Colonic mucosa (tissue), 4 donors: Measurements from ENCODE around the gene SOX13. TPM values are rescaled to one million over a fixed set of nuclear protein-coding genes. Genes with fewer than 3 reads are reported as not detected.
A peak's percentile ranks its signal among the peaks of the same experiment; 100 is the strongest.

ENCODE experiments used
- DNase-seq: peaks from one replicate; pipeline ENCODE4 v3.0.0-alpha.2; 2020
- H3K27ac ChIP-seq: fragments of 200-600 bp; one replicate; pipeline ENCODE4 v1.8.0; 2021
- H3K27me3 ChIP-seq: fragments of 200-600 bp; one replicate; pipeline ENCODE4 v1.8.0; 2021
- H3K36me3 ChIP-seq: fragments of 200-600 bp; one replicate; pipeline ENCODE4 v1.8.0; 2021
- H3K4me1 ChIP-seq: fragments of 200-600 bp; one replicate; pipeline ENCODE4 v1.8.0; 2021; ENCODE audit warnings: mild to moderate bottlenecking
- H3K4me3 ChIP-seq: fragments of 200-600 bp; one replicate; pipeline ENCODE4 v1.8.0; 2021
- H3K9ac ChIP-seq, 2 donors: one replicate each; pipeline ENCODE4 v1.7.0; 2013; ENCODE audit warnings: control low read depth in 2 of 2, low read depth in 2 of 2, low read length in 2 of 2
- H3K9me3 ChIP-seq: fragments of 200-600 bp; one replicate; pipeline ENCODE4 v1.8.0; 2021
- CTCF ChIP-seq: fragments of 200-600 bp; IDR thresholded peaks from one replicate; pipeline ENCODE4 v1.8.0; 2022; ENCODE audit warnings: antibody characterized with exemption, mild to moderate bottlenecking
- intact Hi-C: fragments of 100-400 bp; cut with DNase I; formaldehyde crosslinking; loops from one replicate; pipeline ENCODE4 v1.14.1; 2022
- total RNA-seq, 2 donors: library from RNA; stranded (reverse); fragmentation: NEBNext Ultra II Directional in 1 of 2; extraction: Animal tissue kit (Norgen Biotek cat#: 25700) in 1 of 2; gene quantifications; one replicate each; pipeline ENCODE4 v1.2.1, GENCODE V29; 2021
- donor health status: healthy.
- donor health status: DM: no; HTN: no; CAD: no.
- donor health status: DM: no; HTN: no; CAD: no.

Gene SOX13
- total RNA-seq, 2 donors from 2014 or later = 34.9 to 35.1 TPM

GRCh38 chr1:204070895-204071294 is 2.0 kb upstream of the SOX13 start:
- Histone ChIP-seq H3K9me3 (no peaks in the 10 kb centered on the region), H3K27me3 (no peaks in the 10 kb centered on the region), H3K27ac (no peak overlapping the region), H3K36me3 (no peaks in the 10 kb centered on the region), H3K4me3 (no peak overlapping the region), H3K4me1 (no peaks in the 10 kb centered on the region), H3K9ac (no peak overlapping the region)
- no peak for DNase-seq
- intact Hi-C loops = no loop called here
- TF ChIP-seq CTCF = no peak

- no peak for TF ChIP-seq CTCF
- Histone ChIP-seq H3K4me1 (no peaks in the 10 kb centered on the region), H3K36me3 (no peaks in the 10 kb centered on the region), H3K9ac (peak overlapping the region; percentile 83 to 89), H3K27ac (peak overlapping the region; percentile 94), H3K4me3 (peak overlapping the region; percentile 54), H3K9me3 (no peaks in the 10 kb centered on the region), H3K27me3 (no peaks in the 10 kb centered on the region)
- intact Hi-C loops = no loop called here
- no peak for DNase-seq
These were observed 940 bp downstream of the SOX13 start for GRCh38 chr1:204073837-204074273.

- H3K4me3 ChIP-seq = peak overlapping the region; percentile 54
- peak; percentile 82 for DNase-seq
- H3K9me3 ChIP-seq = no peaks in the 10 kb centered on the region
- H3K36me3 ChIP-seq = no peaks in the 10 kb centered on the region
- no peaks in the 10 kb centered on the region for H3K27me3 ChIP-seq
- intact Hi-C loops = loop anchor here (5.0 kb wide), 1 partner anchor 53 kb away; no protein-coding TSS in a partner anchor
- TF ChIP-seq CTCF = no peak
- H3K4me1 ChIP-seq = no peaks in the 10 kb centered on the region
- peak overlapping the region; percentile 83 to 89 for H3K9ac ChIP-seq
- peak overlapping the region; percentile 94 for H3K27ac ChIP-seq
These were observed 1.6 kb downstream of the SOX13 start for GRCh38 chr1:204074274-204075138.

- no peak for TF ChIP-seq CTCF
- Histone ChIP-seq H3K27ac (peak overlapping the region; percentile 94), H3K4me1 (no peaks in the 10 kb centered on the region), H3K27me3 (no peaks in the 10 kb centered on the region), H3K9ac (peak overlapping the region; percentile 83 to 89), H3K36me3 (no peaks in the 10 kb centered on the region), H3K9me3 (no peaks in the 10 kb centered on the region), H3K4me3 (peak overlapping the region; percentile 54)
- intact Hi-C loops = loop anchor here (5.0 kb wide), 1 partner anchor 52 kb away; no protein-coding TSS in a partner anchor
- DNase-seq = peak; percentile 79
These were observed 2.2 kb downstream of the SOX13 start for GRCh38 chr1:204075139-204075521.

GRCh38 chr1:204075890-204076846 is 3.3 kb downstream of the SOX13 start:
- Histone ChIP-seq H3K9ac (peak overlapping the region in 1 of 2 donors; percentile 89), H3K9me3 (no peaks in the 10 kb centered on the region), H3K4me1 (no peaks in the 10 kb centered on the region), H3K4me3 (no peak overlapping the region), H3K36me3 (no peaks in the 10 kb centered on the region), H3K27ac (no peak overlapping the region), H3K27me3 (no peaks in the 10 kb centered on the region)
- no peak for DNase-seq
- TF ChIP-seq CTCF = no peak
- intact Hi-C loops = loop anchor here (5.0 kb wide), 1 partner anchor 51 kb away; no protein-coding TSS in a partner anchor
